HepG2 (cell line): Measurements from ENCODE around the gene SFI1. TPM values are rescaled to one million over a fixed set of nuclear protein-coding genes. Genes with fewer than 3 reads are reported as not detected.

Experiments
- ATRX ChIP-seq: sonication (generic); formaldehyde crosslinking; IDR thresholded peaks from 2 replicates; pipeline ENCODE4 v1.4.0; 2020; ENCODE audit warnings: missing genetic modification reagents, borderline replicate concordance
- ERF ChIP-seq: IDR thresholded peaks from 2 replicates; pipeline ENCODE4 v1.6.1; 2018; ENCODE audit warnings: missing biosample characterization, missing genetic modification reagents
- ISL2 ChIP-seq: sonication (generic); formaldehyde crosslinking; IDR thresholded peaks from 2 replicates; pipeline ENCODE4 v1.5.0; 2020; ENCODE audit warnings: missing genetic modification reagents
- MAFG ChIP-seq: sonication (generic); formaldehyde crosslinking; IDR thresholded peaks from 2 replicates; pipeline ENCODE4 v1.5.1; 2020; ENCODE audit warnings: mild to moderate bottlenecking, missing genetic modification reagents
- SAP130 ChIP-seq: IDR thresholded peaks from 2 replicates; pipeline ENCODE4 v1.6.1; 2016; ENCODE audit warnings: low read depth
- STAG1 ChIP-seq: sonication (generic); formaldehyde crosslinking; IDR thresholded peaks from 2 replicates; pipeline ENCODE4 v1.4.0; 2020; ENCODE audit warnings: missing genetic modification reagents
- TGIF2 ChIP-seq: IDR thresholded peaks from 2 replicates; pipeline ENCODE4 v1.6.1; 2016; ENCODE audit warnings: control low read depth, missing compliant biosample characterization
- ZNF160 ChIP-seq: sonication (generic); formaldehyde crosslinking; IDR thresholded peaks from 2 replicates; pipeline ENCODE4 v1.8.0; 2022; ENCODE audit warnings: mild to moderate bottlenecking, inconsistent platforms, missing genetic modification reagents
- ZNF263 ChIP-seq: sonication (generic); formaldehyde crosslinking; IDR thresholded peaks from 2 replicates; pipeline ENCODE4 v1.4.0; 2020; ENCODE audit warnings: missing genetic modification reagents
- ZNF276 ChIP-seq: sonication (generic); formaldehyde crosslinking; IDR thresholded peaks from 2 replicates; pipeline ENCODE4 v1.4.0; 2020; ENCODE audit warnings: mild to moderate bottlenecking, low read depth, missing genetic modification reagents
- ZNF75D ChIP-seq: sonication (generic); formaldehyde crosslinking; IDR thresholded peaks from 2 replicates; pipeline ENCODE4 v1.8.1; 2023; ENCODE audit warnings: missing genetic modification reagents, mild to moderate bottlenecking, borderline replicate concordance
- ZUFSP ChIP-seq: sonication (generic); formaldehyde crosslinking; IDR thresholded peaks from 2 replicates; pipeline ENCODE4 v1.9.0; 2021; ENCODE audit warnings: missing genetic modification reagents, mild to moderate bottlenecking, borderline replicate concordance
- polyA plus RNA-seq, 8 experiments: library from polyadenylated mRNA; depleted of rRNA in 3 of 8; stranded (reverse) in 7 of 8; unstranded in 1 of 8; fragments of >200 nt; fragmentation: Illumina TruSeq in 4 of 8; extraction: Trizol in 4 of 8; gene quantifications; 2 replicates each; pipeline versions ENCODE4 v1.2.1 to v1.2.3, GENCODE V29; 2011 to 2016; ENCODE audit warnings: low read depth in 4 of 8, missing spikeins in 1 of 8, mixed read lengths in 1 of 8; ENCODE audit not compliant: insufficient read depth in 1 of 8
- total RNA-seq, 5 experiments: library from RNA; depleted of rRNA; stranded (reverse); fragments of >200 nt; fragmentation: Illumina TruSeq; extraction: Trizol; gene quantifications; 2 replicates each; pipeline ENCODE4 v1.2.3, GENCODE V29; 2016; ENCODE audit warnings: low read depth in 1 of 5
- TF ChIP-seq, protein P1 (sequence below): sonication (generic); formaldehyde crosslinking; IDR thresholded peaks from 2 replicates; pipeline ENCODE4 v1.8.0; 2023; ENCODE audit warnings: mild to moderate bottlenecking, missing genetic modification reagents
- TF ChIP-seq, protein P2 (sequence below): sonication (generic); formaldehyde crosslinking; IDR thresholded peaks from 2 replicates; pipeline ENCODE4 v1.5.0; 2020; ENCODE audit warnings: mild to moderate bottlenecking, missing genetic modification reagents, borderline replicate concordance

Gene SFI1
- total and polyA plus RNA-seq, 2 of the 13 experiments (the other 11 are each of a cell fraction or from before 2014, with no cell fraction given): 20.5 to 40.1 TPM

DNA sequence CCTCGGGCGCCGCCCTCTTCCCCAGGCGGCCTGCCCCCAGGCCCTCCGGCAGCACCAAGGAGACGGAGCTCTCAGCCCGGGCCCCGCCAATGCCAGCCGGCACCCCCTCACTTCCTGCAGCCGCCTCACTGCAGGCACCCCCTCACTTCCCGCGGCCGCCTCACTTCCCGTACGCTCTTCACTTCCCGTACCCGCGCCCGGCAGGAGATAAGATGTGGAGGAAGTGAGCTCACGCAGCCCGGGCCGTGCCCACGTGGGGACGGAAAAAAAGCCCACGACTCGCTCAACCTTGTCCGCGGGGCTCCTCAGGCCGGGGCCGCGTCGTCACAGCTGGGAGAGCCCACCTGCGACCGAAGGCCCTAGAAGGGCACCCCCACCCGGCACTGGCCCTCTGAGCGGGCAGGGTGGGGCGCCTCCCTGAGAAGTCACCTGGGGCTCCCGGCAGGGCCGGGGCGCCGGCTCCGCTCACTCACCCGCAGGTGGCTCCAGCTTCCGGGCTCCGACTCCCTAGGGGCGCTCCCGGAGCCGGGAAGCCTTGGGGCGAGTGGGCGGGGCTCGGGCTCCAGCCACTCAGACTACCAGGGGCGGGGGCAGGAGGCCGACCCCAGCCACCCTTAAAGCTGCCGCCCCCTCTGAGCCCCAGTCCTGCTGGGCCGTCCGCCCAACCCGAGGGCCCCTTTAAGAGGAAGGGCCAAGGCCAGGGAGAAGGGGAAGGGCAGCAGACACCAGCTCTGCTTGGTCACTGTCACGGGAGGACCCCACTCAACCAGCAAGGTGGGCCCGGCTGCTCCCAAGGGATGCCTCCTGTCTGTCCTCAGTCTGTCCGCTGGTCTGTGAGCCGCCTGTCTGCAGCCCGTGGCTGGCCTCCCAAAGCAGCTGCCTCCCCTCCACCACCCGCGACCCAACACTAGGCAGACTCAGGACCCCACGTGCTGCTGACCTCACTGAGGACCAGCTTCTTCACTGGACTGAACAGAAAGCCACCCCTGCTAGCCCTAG is 134.3 kb downstream of the SFI1 start (continued):
- TF ChIP-seq ZUFSP (CRISPR knock-in tag) (no peak), ATRX (CRISPR knock-in tag) (no peak), ISL2 (CRISPR knock-in tag) (no peak), TGIF2 (CRISPR knock-in tag) (no peak), MAFG (CRISPR knock-in tag) (no peak), ZNF276 (CRISPR knock-in tag) (no peak), STAG1 (CRISPR knock-in tag) (no peak), ZNF263 (CRISPR knock-in tag) (no peak), ERF (CRISPR knock-in tag) (no peak), ZNF75D (CRISPR knock-in tag) (no peak), ZNF160 (no peak), SAP130 (CRISPR knock-in tag) (peak; percentile 76)
- TF ChIP-seq, protein P1, sequence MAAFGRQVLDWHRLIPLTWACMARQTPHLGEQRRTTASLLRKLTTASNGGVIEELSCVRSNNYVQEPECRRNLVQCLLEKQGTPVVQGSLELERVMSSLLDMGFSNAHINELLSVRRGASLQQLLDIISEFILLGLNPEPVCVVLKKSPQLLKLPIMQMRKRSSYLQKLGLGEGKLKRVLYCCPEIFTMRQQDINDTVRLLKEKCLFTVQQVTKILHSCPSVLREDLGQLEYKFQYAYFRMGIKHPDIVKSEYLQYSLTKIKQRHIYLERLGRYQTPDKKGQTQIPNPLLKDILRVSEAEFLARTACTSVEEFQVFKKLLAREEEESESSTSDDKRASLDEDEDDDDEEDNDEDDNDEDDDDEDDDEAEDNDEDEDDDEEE (CRISPR knock-in tag): no peak
- TF ChIP-seq, protein P2, sequence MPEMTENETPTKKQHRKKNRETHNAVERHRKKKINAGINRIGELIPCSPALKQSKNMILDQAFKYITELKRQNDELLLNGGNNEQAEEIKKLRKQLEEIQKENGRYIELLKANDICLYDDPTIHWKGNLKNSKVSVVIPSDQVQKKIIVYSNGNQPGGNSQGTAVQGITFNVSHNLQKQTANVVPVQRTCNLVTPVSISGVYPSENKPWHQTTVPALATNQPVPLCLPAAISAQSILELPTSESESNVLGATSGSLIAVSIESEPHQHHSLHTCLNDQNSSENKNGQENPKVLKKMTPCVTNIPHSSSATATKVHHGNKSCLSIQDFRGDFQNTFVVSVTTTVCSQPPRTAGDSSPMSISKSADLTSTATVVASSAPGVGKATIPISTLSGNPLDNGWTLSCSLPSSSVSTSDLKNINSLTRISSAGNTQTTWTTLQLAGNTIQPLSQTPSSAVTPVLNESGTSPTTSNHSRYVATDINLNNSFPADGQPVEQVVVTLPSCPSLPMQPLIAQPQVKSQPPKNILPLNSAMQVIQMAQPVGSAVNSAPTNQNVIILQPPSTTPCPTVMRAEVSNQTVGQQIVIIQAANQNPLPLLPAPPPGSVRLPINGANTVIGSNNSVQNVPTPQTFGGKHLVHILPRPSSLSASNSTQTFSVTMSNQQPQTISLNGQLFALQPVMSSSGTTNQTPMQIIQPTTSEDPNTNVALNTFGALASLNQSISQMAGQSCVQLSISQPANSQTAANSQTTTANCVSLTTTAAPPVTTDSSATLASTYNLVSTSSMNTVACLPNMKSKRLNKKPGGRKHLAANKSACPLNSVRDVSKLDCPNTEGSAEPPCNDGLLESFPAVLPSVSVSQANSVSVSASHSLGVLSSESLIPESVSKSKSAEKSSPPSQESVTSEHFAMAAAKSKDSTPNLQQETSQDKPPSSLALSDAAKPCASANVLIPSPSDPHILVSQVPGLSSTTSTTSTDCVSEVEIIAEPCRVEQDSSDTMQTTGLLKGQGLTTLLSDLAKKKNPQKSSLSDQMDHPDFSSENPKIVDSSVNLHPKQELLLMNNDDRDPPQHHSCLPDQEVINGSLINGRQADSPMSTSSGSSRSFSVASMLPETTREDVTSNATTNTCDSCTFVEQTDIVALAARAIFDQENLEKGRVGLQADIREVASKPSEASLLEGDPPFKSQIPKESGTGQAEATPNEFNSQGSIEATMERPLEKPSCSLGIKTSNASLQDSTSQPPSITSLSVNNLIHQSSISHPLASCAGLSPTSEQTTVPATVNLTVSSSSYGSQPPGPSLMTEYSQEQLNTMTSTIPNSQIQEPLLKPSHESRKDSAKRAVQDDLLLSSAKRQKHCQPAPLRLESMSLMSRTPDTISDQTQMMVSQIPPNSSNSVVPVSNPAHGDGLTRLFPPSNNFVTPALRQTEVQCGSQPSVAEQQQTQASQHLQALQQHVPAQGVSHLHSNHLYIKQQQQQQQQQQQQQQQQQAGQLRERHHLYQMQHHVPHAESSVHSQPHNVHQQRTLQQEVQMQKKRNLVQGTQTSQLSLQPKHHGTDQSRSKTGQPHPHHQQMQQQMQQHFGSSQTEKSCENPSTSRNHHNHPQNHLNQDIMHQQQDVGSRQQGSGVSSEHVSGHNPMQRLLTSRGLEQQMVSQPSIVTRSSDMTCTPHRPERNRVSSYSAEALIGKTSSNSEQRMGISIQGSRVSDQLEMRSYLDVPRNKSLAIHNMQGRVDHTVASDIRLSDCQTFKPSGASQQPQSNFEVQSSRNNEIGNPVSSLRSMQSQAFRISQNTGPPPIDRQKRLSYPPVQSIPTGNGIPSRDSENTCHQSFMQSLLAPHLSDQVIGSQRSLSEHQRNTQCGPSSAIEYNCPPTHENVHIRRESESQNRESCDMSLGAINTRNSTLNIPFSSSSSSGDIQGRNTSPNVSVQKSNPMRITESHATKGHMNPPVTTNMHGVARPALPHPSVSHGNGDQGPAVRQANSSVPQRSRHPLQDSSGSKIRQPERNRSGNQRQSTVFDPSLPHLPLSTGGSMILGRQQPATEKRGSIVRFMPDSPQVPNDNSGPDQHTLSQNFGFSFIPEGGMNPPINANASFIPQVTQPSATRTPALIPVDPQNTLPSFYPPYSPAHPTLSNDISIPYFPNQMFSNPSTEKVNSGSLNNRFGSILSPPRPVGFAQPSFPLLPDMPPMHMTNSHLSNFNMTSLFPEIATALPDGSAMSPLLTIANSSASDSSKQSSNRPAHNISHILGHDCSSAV (CRISPR knock-in tag): no peak
